Glomerular endothelial cell (primary cell): ENCODE measurements around the gene ACTN4. TPM values are rescaled to one million over a fixed set of nuclear protein-coding genes. Genes with fewer than 3 reads are reported as not detected.
"Not testable (repeated sequence)": the region's sequence is repeated elsewhere in the genome, so short reads cannot be mapped to it uniquely, and the experiment has no call there.

Source experiments
- DNase-seq: peaks from one replicate; pipeline ENCODE4 v3.0.0-alpha.2; 2011; ENCODE audit warnings: low read depth, low spot score; ENCODE audit errors: extremely low read depth
- total RNA-seq: library from RNA; depleted of rRNA; stranded (reverse); fragments of >200 nt; gene quantifications from 2 replicates; pipeline ENCODE4 v1.2.3, GENCODE V29; 2015

ACTN4 gene
- total RNA-seq, 1 donor from 2014 or later: 882 TPM

DNA sequence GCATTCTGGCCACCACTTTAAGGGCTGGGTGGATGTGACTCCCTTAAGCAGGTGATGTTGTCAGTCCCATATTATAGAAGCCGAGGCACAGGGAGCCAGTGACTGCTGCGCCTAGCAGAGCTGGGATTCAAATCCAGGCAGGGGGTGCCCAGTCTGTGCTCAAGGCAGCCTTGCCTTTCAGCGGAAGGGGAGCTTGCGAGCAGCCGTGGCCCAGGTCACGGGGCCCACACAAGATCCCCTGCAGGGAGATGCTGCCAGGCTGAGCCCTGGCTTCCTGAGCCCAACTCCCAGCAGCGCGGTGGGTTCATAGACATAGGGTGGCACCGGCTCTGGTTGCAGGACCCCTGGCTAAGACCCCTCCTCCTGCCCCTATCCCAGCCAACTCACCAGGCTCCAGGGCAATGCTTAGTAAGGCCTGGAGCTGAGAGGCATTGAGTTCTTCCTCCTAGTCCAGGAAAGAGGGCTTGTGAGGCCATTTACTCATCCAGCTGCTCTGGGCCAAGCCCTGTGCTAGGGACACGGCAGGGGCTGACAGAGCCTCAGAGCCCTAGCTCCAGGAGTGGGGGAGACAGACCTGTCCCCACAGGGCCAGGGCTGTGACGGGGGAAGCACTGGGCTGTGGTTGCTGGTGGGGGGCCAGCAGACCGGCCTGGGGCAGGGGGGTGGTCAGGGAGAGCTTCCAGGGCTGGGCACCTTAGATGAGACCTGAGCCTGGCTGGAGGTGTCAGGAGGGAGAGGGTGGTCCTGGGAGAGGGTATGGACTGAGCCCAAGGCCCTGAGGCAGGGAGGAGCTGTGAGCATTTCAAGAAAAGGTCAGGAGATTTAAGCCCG lies 87.2 kb downstream of the ACTN4 start:
- DNase-seq: no peak

DNA sequence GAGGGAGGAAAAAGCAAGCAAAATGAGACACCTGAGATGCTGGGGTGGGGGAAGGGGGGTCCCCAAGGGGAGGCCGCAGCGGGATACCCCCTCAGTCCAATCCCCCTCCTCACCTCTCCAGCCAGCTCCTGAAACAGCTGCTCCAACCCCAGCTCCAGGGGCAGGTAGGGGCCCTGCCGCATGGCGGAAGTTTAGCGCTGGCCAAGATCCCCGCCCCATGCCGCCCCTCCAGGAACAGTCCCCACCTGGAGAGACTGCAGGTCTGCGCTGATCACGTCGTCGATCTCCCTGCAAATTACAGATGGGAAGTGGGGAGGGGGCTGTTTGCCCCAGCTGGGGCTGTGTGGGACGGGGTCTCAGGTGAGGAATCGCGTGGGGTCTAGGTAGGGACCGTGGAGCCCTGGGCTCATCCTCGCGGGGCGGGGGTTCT lies 87.8 kb downstream of the ACTN4 start:
- DNase-seq: no peak

DNA sequence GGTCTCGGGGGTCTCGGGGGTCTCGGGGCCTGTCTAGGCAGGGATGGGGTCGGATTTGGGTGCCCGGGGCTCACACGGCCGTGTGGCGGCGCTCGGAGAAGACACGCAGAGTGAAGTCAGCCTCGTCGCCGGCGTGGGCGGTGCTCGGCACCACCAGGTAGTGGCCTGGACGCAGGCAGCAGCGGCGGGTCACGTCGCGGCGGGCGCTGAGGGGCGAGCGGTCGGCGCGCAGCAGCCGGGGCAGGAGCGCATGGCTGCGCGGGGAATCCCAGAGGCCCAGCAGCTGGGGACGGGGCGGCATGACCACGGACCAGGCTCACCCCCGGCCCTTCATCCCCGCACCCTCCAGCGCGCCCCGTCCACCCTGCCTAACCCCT lies 88.6 kb downstream of the ACTN4 start:
- no peak for DNase-seq

DNA sequence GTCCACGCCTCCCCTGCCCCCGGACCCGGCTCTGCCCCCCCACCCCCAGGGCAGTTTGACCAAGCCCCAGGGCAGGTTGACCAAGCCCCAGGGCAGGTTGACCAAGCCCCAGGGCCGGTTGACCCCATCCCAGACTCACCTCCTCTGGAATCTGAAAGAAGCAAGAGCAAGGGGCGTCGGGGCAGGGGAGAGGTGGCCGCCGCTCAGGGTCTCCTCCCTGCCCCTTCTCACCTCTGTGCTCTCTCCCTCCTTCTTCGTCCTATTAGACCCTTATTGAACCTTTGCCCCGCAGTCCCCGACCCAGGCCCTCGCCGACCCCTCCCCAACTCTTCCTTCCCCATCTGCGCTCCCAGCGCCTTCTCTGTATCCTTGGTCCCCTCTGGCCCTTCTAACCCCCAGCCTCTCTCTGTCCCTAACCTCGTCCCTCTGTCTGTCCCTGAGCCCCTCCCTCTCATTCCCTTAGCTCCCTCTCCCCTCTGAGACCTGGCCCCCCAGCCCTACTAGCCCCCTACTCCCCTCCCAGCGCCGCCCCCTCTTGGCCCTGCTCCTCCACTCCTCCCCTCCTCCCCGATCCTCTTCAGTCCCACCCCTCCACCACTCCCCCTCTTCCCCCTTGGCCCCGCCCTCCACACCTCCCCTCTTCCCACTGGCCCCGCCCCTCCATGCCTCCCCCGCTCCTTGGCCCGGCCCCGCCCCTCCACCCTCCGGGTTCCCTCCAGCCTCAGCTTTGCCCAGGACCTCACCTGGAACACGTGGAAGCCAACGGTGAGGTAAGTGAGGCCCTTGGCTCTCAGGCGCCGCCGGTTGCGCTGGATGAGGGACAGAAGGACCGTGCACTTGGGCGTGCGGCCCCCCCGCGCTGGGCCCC lies 89.2 kb downstream of the ACTN4 start:
- DNase-seq: no peak

DNA sequence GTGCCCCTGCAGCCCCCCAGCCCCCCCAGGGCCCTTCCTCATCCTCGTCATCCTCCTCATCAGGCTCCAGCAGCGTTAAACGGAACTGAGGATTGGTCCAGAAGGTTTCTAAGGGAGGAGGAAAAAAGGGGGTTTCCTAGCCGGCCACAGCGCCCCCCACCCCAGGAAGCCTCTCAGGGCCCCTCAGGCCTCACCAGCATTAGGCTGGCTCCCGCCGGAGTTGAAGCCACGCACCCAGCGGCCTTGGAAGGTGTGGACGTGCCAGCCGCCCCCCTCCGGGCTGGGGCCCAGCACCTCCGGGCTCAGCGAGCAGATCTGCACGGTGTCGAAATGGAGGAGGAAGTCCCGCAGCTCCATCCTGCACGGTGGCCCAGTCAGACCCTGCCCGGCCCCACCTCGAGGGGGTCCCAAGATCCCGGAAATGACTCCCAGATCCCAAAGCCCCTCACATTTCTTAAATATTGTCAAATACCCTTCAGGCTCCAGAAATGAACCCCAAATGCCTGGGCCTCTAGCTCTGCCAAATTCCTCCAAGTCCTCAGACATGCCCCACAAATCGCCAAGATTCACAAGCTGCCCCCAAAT lies 89.9 kb downstream of the ACTN4 start:
- DNase-seq: no peak

DNA sequence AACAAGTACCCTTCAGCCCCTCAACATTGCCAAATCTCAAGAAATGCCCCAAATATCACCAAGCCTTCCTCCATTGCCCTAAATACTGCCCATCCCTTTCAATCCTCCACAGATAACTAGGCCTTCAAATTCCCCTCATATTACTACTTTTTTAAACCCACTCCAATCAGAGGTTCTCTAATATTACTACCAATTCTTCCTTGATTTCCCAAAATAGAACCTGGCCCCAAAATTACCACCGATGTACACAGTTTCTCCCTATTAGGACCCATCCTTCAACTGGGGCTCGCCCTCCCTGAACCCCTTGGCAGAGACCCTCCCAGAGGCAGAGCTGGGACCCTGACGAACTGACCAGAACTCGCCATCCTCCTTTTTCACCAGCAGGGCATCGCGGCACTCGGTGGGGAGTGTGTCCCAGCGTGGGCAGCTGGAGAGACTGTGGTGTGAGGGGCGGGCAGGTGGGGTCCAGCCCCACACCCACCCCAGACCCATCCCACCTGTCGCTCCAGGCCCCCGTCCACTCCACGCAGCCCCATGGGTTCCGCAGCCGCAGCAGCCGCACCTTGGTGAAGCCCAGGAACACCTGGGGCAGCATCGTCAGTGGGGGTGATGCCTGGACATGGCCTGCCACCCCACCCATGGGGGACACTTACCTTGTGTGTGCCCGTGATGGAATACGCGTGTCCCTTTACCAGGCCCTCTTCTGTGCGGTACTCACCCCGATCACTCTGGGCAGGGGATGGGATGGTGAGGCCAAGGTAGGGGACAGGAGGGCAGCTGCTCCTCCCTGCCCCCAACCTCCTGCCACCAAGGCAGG lies 90.7 kb downstream of the ACTN4 start:
- DNase-seq: no peak

DNA sequence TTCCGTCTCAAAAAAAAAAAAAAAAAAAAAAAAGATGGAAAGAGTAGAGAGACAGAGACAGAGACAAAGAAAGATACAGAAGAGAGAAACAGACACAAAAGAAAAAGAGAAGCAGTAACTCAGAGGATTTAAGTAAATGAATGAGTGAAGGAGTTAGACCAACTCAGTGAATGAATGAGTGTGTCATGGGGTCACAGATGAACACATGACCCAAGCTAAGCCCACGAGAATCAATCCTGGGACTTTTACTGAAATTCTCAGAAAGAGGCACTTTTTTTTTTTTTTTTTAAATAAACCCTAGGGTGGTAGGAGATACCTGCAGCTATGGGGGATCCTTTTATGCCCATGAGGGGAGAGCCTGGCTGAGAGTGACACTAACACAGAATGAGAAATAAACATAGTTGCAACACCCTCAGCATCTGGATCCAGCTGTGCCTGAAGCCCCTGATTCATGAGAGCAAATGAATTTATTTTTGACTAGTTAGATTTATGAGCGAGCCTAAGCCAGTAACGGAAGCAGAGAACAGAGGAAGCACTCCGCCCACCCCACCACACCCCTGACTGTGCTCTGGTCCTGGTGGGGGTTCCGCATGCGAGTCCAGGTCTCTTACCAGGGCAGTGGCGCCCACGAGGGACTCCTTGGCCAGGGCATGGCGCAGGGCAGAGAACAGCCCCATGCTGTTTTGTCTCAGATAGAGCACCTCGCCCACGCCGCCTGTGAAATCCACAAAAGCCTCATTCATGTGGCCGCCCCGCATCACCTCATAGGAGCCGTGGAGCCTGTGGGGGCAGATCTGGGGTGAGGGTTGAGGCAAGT lies 92.2 kb downstream of the ACTN4 start:
- no peak for DNase-seq

DNA sequence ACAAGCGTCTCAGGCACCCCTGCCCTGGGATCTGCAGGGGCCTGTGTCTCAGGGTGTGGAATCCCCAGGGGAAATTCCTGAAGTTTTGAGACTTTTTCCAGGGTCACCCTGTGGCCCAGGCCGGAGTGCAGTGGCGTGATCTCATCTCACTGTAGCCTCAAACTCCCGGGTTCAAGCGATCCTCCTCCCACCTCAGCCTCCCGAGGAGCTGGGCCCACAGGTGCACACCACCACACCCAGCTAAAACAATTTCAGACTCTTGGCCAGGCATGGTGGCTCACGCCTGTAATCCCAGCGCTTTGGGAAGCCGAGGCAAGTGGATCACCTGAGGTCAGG lies 92.8 kb downstream of the ACTN4 start:
- DNase-seq: no peak

DNA sequence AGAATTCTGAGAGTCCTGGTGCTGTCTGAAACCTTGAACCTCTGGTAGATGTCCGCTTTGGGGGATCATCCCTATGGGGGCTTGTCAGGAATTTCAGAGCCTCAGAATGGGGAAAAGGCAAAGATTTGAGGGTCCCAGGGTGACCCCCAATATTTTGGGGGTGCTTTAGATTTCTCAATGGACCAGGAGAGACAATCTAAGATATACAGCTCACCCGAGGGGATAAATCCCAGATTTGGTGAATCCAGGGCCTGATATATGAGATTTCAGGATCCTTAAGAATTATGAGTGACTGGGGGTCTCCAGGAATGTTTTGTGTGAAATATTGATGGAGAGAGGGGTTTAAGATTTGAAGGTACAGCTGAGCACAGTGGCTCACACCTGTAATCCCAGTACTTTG lies 93.5 kb downstream of the ACTN4 start:
- no peak for DNase-seq

DNA sequence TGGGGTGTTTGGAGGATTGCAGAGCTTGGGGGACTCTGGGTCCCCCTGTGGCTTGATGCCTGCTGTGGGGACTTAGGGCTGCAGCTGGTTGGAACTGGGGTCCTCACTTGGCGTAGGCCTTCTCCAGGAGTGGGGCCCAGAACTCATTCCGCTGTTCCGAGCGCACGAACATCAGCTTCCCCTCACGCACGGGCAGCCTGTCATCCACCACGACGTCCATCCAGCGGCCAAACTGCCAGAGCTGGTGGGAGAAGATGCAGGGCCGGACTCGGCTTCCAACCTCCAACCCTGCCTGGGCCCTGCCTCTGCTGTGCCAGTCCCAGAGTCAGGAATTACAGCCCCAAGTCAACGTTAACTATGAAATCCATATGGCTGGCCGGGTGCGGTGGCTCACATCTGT lies 94.2 kb downstream of the ACTN4 start:
- no peak for DNase-seq

DNA sequence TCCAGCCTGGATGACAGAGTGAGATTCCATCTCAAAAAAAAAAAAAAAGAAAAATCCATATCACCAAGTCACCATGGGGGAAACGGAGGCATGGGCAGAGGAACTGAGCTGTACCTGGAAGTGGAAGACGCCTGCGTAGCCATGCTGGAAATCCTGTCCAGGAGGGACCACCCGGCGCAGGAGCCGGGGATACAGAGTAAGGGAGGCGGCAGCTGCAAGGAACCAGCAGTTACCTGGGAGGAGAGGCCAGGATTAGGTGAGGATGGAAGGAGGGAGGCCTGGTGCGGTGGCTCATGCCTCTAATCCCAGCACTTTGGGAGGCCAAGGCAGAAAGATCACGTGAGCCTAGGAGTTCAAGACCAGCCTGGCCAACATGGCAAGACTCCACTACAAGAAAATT lies 94.8 kb downstream of the ACTN4 start:
- DNase-seq: no peak

DNA sequence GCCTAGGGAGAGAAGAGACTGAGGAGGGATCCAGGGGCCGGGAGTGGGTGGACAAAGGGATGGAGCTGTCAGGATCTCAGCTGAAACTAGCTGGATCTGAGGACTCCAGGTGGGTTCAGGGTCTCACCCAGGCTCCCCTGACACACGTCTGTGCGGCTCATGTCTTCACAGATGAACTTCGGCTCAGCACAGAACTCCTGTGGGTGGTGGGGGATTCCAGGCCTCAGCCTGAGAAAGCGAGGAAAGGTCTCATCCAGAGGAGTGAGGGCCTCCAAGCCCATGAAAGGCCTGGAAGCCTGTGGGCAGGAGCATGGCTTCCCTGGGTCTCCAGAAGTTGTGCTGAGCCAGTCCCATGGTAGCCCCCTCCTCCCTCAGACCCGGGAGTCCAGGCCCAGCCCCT lies 95.5 kb downstream of the ACTN4 start:
- no peak for DNase-seq

DNA sequence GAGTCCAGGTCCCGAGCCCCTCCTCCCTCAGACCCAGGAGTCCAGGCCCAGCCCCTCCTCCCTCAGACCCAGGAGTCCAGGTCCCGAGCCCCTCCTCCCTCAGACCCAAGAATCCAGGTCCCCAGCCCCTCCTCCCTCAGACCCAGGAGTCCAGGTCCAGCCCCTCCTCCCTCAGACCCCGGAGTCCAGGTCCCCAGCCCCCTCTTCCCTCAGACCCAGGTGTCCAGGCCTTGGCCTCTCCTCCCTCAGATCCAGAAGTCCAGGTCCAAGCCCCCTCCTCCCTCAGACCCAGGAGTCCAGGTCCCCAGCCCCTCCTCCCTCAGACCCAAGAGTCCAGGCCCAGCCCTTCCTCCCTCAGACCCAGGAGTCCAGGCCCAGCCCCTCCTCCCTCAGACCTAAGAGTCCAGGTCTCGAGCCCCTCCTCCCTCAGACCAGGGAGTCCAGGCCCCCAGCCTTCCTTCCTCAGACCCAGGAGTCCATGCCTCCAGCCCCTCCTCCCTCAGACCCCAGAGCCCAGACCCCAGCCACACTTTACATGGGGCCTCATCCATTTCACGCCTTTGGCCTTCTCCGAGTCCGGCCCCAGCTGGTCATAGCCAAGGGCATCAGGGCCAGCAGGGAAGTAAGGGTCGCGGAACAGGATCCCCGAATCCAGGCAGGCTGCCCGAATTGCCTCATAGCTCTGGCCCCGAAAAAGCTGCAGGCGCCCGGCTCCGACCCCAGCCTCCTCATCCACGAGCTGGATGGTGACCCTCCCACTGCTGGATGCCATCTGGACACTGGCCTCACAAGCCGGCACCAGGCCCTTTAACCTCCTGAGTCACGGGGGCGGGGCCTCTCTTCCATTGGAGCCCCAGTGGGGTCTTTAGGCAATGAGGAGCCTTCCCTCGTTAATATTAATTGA lies 96.2 kb downstream of the ACTN4 start:
- no peak for DNase-seq

DNA sequence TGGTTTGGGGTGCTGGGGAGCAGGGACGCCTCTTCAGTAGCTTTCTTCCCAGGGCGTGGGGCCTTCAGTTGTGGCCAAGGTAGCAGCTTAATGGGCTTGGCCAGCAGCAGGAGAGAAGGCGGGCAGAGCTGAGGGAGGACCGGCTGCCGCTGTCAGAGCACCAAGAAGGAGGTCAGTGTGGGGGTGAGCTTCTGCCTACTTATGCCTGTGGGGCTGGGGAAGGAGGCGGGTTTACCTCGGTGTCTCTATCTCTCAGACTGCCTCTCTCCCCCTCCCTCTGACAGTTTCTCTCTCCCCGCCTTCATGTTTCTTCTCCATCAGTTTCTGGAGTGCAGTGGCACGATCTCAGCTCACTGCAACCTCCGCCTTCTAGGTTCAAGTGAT lies 96.8 kb downstream of the ACTN4 start, which contains the start of gene CAPN12:
Gene CAPN12 (minus strand): TSS at position 177 of the 384 bp plus-strand sequence. CDS start 309 bp downstream, outside the sequence.
- no peak for DNase-seq

DNA sequence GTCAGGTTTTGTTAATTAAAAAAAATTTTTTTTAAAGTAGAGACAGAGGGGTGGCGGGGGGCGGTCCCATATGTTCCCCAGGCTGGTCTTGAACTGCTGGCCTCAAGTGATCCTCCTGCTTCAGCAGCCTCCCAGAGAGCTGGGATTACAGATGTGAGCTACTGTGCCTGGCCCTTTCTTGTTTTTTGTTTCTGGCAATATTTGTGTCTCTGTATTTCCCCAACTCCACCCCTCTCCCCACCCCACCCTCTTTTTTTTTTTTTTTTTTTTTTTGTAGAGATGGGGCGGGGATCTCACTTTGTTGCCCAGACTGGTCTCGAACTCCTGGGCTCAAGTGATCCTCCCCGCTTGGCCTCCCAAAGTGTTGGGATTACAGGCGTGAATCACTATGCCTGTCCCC lies 97.4 kb downstream of the ACTN4 start:
- DNase-seq: no peak

DNA sequence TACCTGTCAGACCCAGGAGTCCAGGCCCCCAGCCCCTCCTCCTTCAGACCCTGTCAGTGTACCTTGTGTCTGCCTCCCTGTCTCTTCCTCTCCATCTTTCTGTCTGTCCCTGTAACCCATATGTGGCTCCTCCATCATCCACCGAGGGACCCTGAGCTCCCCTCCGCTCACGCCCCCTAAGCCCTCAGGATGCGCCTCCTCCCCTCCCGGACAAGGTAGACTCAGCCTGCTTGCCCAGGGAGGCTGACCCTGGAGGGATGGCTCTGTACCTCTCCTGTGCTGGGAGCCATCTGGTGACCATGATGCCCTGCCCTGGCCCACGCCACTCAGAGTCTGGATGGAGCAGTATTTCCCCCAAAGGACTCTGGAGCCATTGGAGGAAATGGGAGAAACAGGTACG lies 97.9 kb downstream of the ACTN4 start:
- no peak for DNase-seq

DNA sequence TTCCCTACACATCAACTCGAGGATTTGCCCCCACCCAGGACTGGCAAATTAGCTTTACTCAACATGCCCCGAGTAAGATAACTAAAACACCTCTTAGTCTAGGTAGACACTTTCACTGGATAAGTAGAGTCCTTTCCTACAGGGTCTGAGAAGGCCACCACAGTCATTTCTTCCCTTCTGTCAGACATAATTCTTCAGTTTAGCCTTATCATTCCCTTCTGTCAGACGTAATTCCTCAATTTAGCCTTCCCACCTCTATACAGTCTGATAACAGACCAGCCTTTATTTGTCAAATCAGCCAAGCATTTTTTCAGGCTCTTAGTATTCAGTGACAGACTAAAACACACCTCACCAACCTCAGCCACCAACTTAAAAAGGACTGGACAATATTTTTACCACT lies 106.3 kb downstream of the ACTN4 start:
- not testable (repeated sequence) for DNase-seq

DNA sequence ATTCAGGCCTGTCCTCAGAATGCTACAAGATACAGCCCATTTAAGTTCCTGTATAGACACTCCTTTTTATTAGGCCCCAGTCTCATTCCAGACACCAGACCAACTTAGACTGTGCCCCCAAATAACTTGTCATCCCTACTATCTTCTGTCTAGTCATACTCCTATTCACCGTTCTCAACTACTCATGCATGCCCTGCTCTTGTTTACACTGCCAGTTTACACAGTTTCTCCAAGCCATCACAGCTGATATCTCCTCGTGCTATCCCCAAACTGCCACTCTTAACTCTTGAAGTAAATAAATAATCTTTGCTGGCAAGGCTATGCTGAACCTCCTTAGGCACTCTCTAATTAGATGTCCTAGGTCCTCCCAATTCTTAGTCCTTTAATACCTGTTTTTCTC lies 106.7 kb downstream of the ACTN4 start:
- DNase-seq: not testable (repeated sequence)

DNA sequence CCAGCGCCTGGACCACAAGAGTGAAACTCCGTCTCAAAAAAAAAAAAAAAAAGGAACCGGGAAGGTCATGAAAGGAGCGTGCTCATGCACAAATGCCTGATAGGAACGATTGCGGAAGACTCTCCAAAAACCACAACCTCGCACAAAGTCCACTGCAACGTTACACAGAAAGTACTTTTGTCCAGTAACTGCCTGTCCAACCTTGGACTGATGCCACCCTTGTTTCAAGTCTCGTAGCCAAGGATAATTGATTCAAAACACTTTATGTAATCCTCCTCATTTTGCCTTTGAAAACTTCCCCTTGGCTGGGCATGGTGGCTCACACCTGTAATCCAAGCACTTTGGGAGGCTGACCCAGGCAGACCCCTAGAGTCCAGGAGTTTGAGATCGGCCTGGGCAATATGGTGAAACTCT lies 112.1 kb downstream of the ACTN4 start:
- no peak for DNase-seq
